Muscle of leg (tissue), 11 donors: ENCODE data around the gene P2RY8. TPM values are rescaled to one million over a fixed set of nuclear protein-coding genes. Genes with fewer than 3 reads are reported as not detected.
"Not testable (repeated sequence)": the region's sequence is repeated elsewhere in the genome, so short reads cannot be mapped to it uniquely, and the experiment has no call there.

ENCODE experiments used
- DNase-seq: peaks from one replicate; pipeline ENCODE4 v3.0.0; 2013
- H3K27ac ChIP-seq: one replicate; pipeline ENCODE4 v1.5.1; 2013; ENCODE audit warnings: mild to moderate bottlenecking, low read length, control low read depth
- H3K27me3 ChIP-seq: one replicate; pipeline ENCODE4 v1.6.1; 2013; ENCODE audit warnings: low read length; ENCODE audit not compliant: control insufficient read depth, insufficient read depth
- H3K36me3 ChIP-seq: one replicate; pipeline ENCODE4 v1.6.1; 2013; ENCODE audit warnings: low read length; ENCODE audit not compliant: control insufficient read depth, insufficient read depth
- H3K4me1 ChIP-seq: one replicate; pipeline ENCODE4 v1.6.1; 2013; ENCODE audit warnings: low read length; ENCODE audit not compliant: control insufficient read depth, insufficient read depth
- H3K4me3 ChIP-seq: one replicate; pipeline ENCODE4 v1.5.1; 2013; ENCODE audit warnings: low read length, control low read depth
- H3K9me3 ChIP-seq: replicated peaks from 2 replicates; pipeline ENCODE4 v1.6.1; 2013; ENCODE audit warnings: low read depth, low read length; ENCODE audit not compliant: control insufficient read depth
- WGBS: methylation state at CpG from one replicate; pipeline ENCODE4 v1.1.5; 2013; ENCODE audit warnings: missing lambda C conversion rate; ENCODE audit not compliant: insufficient coverage; 5-methylcytosine and 5-hydroxymethylcytosine counted together
- polyA plus RNA-seq, 8 donors: library from polyadenylated mRNA; unstranded; fragments of 120-200 nt; gene quantifications; one replicate each; pipeline versions ENCODE4 v1.2.1 to v1.2.3, GENCODE V29; 2013; ENCODE audit warnings: inconsistent platforms in 1 of 8, low replicate concordance in 1 of 8; ENCODE audit not compliant: insufficient read length in 8 of 8, insufficient read depth in 1 of 8
- total RNA-seq: library from RNA; stranded (reverse); fragments of 120-200 nt; gene quantifications from one replicate; pipeline ENCODE4 v1.2.4, GENCODE V29; 2013

The P2RY8 gene
- total and polyA plus RNA-seq, 9 donors = 0.58 to 1.4 (median 1.1) TPM

- no peak for DNase-seq
- H3K27me3 ChIP-seq = no peaks in the 10 kb centered on the region
- no peaks in the 10 kb centered on the region for H3K36me3 ChIP-seq
- no peak overlapping the region for H3K4me3 ChIP-seq
- H3K4me1 ChIP-seq = no peaks in the 10 kb centered on the region
- H3K27ac ChIP-seq = no peak overlapping the region
- H3K9me3 ChIP-seq = no peaks in the 10 kb centered on the region
- no CpG with 5 or more reads among the region's 6 CpGs for WGBS
Observed at GRCh38 chrX:1529756-1530155, 7.2 kb downstream of the P2RY8 start.

GRCh38 chrX:1529328-1529727, 7.7 kb downstream of the P2RY8 start:
- H3K27ac ChIP-seq = no peak overlapping the region
- H3K4me1 ChIP-seq = no peaks in the 10 kb centered on the region
- no peak for DNase-seq
- H3K27me3 ChIP-seq = no peaks in the 10 kb centered on the region
- H3K9me3 ChIP-seq = no peaks in the 10 kb centered on the region
- no peak overlapping the region for H3K4me3 ChIP-seq
- no peaks in the 10 kb centered on the region for H3K36me3 ChIP-seq
- WGBS = no CpG with 5 or more reads among the region's 2 CpGs

DNA sequence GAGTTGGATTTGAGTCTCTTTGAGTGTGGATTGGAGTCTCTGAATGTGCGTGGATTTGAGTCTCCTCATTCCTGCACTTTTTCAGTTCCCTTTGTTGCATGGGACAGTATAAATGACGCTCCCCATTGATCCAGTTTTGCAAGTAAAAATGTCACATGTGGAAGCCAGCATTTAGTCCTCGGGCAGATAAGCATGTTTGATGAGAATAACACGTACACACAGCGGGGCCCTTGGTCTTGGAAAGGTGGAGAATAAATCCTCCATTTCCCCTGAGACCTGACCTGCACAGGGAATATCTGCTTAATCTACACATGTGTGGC, 8.1 kb downstream of the P2RY8 start:
- Histone ChIP-seq H3K36me3 (no peaks in the 10 kb centered on the region), H3K4me3 (no peak overlapping the region), H3K27me3 (no peaks in the 10 kb centered on the region), H3K4me1 (no peaks in the 10 kb centered on the region), H3K27ac (no peak overlapping the region), H3K9me3 (no peaks in the 10 kb centered on the region)
- DNase-seq = no peak
- WGBS = 70% methylated on average over 2 of the region's 5 CpGs

DNA sequence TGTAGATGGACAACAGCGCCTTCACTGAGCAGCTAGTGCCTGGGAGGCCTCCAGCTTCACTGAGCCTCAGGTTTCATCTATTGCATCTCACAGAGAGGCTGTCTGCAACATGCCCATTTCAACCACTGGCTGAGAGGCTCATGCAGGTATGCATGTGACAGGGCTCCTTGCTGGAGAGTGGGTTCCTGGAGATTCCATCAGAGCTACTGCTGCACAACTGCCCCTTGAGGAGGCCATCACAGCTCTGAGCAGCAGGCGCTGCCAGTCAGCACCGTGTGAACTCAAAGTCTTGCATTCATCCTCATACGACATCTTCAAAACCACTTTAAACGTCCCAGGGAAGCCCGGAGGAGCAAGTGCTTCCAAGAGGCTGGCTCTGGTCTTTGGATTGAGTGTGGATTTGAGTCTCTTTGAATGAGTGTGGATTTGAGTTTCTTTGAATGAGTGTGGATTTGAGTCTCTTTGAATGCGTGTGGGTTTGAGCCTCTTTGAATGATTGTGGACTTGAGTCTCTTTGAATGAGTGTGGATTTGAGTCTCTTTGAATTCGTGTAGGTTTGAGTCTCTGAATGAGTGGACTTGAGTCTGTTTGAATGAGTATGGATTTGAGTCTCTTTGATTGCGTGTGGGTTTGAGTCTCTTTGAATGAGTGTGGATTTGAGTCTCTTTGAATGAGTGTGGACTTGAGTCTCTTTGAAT, 8.7 kb downstream of the P2RY8 start:
- H3K27me3 ChIP-seq = no peaks in the 10 kb centered on the region
- DNase-seq = no peak
- H3K4me3 ChIP-seq = no peak overlapping the region
- H3K36me3 ChIP-seq = no peaks in the 10 kb centered on the region
- 61% methylated on average over 3 of the region's 9 CpGs for WGBS
- no peaks in the 10 kb centered on the region for H3K9me3 ChIP-seq
- no peaks in the 10 kb centered on the region for H3K4me1 ChIP-seq
- no peak overlapping the region for H3K27ac ChIP-seq

GRCh38 chrX:1527457-1527856, 9.5 kb downstream of the P2RY8 start:
- no peak overlapping the region for H3K27ac ChIP-seq
- no peak overlapping the region for H3K4me3 ChIP-seq
- DNase-seq = no peak
- no peaks in the 10 kb centered on the region for H3K36me3 ChIP-seq
- no peaks in the 10 kb centered on the region for H3K27me3 ChIP-seq
- WGBS = 71% methylated on average over 1 of the region's 1 CpG
- H3K9me3 ChIP-seq = peaks cover under 1% of the 10 kb centered on the region
- no peaks in the 10 kb centered on the region for H3K4me1 ChIP-seq

DNA sequence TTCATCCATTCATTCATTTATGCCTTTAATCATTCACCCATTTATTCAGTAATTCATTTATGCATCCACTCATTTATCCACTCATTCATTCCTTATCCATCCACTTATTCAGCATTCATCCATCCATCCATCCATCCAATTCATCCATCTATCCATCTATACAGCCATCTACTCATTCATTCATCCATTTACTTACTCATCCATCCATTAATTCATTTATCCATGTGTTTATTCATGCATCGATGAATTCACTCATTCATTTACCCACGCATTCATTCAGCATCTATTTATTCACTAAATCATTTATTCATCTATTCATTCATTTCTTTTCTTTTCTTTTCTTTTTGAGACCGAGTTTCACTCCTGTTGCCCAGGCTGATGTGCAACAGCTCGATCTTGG, 10.4 kb downstream of the P2RY8 start:
- Histone ChIP-seq H3K9me3 (peaks cover 2% of the 10 kb centered on the region), H3K27ac (no peak overlapping the region), H3K4me3 (no peak overlapping the region), H3K27me3 (no peaks in the 10 kb centered on the region), H3K4me1 (no peaks in the 10 kb centered on the region), H3K36me3 (no peaks in the 10 kb centered on the region)
- DNase-seq = no peak
- 72% methylated on average over 4 of the region's 4 CpGs for WGBS

- 78% methylated on average over 6 of the region's 6 CpGs for WGBS
- H3K4me3 ChIP-seq = no peak overlapping the region
- no peaks in the 10 kb centered on the region for H3K4me1 ChIP-seq
Observed at GRCh38 chrX:1525583-1526355, 11.2 kb downstream of the P2RY8 start.

GRCh38 chrX:1524874-1525582, 12.0 kb downstream of the P2RY8 start:
- Histone ChIP-seq H3K36me3 (no peaks in the 10 kb centered on the region), H3K4me3 (no peak overlapping the region), H3K9me3 (peaks cover 5% of the 10 kb centered on the region), H3K27ac (no peak overlapping the region), H3K27me3 (no peaks in the 10 kb centered on the region), H3K4me1 (no peaks in the 10 kb centered on the region)
- no peak for DNase-seq
- 68% methylated on average over 4 of the region's 4 CpGs for WGBS

More at GRCh38 chrX:1525583-1526355, 11.2 kb downstream of the P2RY8 start:
- H3K27me3 ChIP-seq = no peaks in the 10 kb centered on the region
- no peaks in the 10 kb centered on the region for H3K36me3 ChIP-seq
- no peak overlapping the region for H3K27ac ChIP-seq
- H3K9me3 ChIP-seq = peaks cover 2% of the 10 kb centered on the region
- no peak for DNase-seq

DNA sequence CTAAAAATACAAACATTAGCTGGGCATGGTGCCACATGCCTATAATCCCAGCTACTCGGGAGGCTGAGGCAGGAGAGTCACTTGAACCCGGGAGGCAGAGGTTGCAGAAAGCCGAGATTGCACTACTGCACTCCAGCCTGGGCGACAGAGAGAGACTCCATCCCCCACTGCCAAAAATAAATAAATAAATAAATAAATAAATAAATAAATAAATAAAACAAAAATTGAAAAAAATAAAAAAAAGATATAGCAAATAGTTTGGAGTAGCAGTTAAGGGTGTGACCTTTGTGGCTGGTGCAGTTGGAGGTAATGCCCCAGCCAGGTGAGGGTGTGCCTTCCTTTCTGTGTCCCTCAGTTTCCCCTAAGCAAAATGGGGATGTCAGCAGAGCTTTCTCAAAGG, 14.1 kb downstream of the P2RY8 start:
- DNase-seq, H3K4me1 ChIP-seq, H3K4me3 ChIP-seq, H3K27ac ChIP-seq, H3K27me3 ChIP-seq, H3K36me3 ChIP-seq: not testable (repeated sequence)
- H3K9me3 ChIP-seq = peaks cover 16% of the 10 kb centered on the region
- no CpG with 5 or more reads among the region's 4 CpGs for WGBS

- Histone ChIP-seq H3K9me3 (peaks cover 16% of the 10 kb centered on the region), H3K27ac (no peak overlapping the region), H3K4me3 (no peak overlapping the region), H3K27me3 (no peaks in the 10 kb centered on the region), H3K36me3 (no peaks in the 10 kb centered on the region), H3K4me1 (no peaks in the 10 kb centered on the region)
- DNase-seq = peak; percentile 57
- WGBS = 50% methylated on average over 3 of the region's 13 CpGs
Observed at GRCh38 chrX:1521459-1521956, 15.5 kb downstream of the P2RY8 start.
